HG03342 (cell line): ENCODE measurements around the gene FNIP1.
"Not testable (repeated sequence)": the region's sequence is repeated elsewhere in the genome, so short reads cannot be mapped to it uniquely, and the experiment has no call there.

Experiments
- ATAC-seq: cut with Tn5 transposase; IDR thresholded peaks from one replicate; pipeline ENCODE4 v1.9.1; 2021; ENCODE audit warnings: mild to moderate bottlenecking, moderate library complexity; ENCODE audit not compliant: unreplicated experiment

Gene FNIP1

GRCh38 chr5:131796793-131797693 is at the start of gene FNIP1:
Gene FNIP1, minus strand, starts transcription at chr5:131797017. Its CDS starts 96 bp downstream, at chr5:131796921.
- ATAC-seq, result peak; percentile 96

- no peak for ATAC-seq
Measured at GRCh38 chr5:131846536-131846935, 49.7 kb upstream of the FNIP1 start.

- ATAC-seq, result no peak
Measured at GRCh38 chr5:131845828-131846227, 49.0 kb upstream of the FNIP1 start.

- not testable (repeated sequence) for ATAC-seq
Measured at GRCh38 chr5:131842971-131843370, 46.2 kb upstream of the FNIP1 start.

- not testable (repeated sequence) for ATAC-seq
Measured at GRCh38 chr5:131832702-131833101, 35.9 kb upstream of the FNIP1 start.

GRCh38 chr5:131825404-131826013 is 28.7 kb upstream of the FNIP1 start:
- ATAC-seq, result peak; percentile 84

- ATAC-seq, result no peak
Measured at GRCh38 chr5:131824631-131825030, 27.8 kb upstream of the FNIP1 start.

- no peak for ATAC-seq
Measured at GRCh38 chr5:131821221-131821620, 24.4 kb upstream of the FNIP1 start.

GRCh38 chr5:131818001-131818724 is 21.3 kb upstream of the FNIP1 start:
- no peak for ATAC-seq

GRCh38 chr5:131814990-131815389 is 18.2 kb upstream of the FNIP1 start:
- ATAC-seq, result no peak

- ATAC-seq, result no peak
Measured at GRCh38 chr5:131812371-131813160, 15.7 kb upstream of the FNIP1 start.

GRCh38 chr5:131810510-131811249 is 13.9 kb upstream of the FNIP1 start:
- no peak for ATAC-seq

GRCh38 chr5:131795879-131796792 is 681 bp downstream of the FNIP1 start:
- peak; percentile 9 for ATAC-seq

- no peak for ATAC-seq
Measured at GRCh38 chr5:131795228-131795627, 1.6 kb downstream of the FNIP1 start.

GRCh38 chr5:131794586-131794985 is 2.2 kb downstream of the FNIP1 start:
- no peak for ATAC-seq

- no peak for ATAC-seq
Measured at GRCh38 chr5:131792896-131793295, 3.9 kb downstream of the FNIP1 start.

- ATAC-seq, result no peak
Measured at GRCh38 chr5:131791866-131792265, 5.0 kb downstream of the FNIP1 start.

- no peak for ATAC-seq
Measured at GRCh38 chr5:131790550-131790949, 6.3 kb downstream of the FNIP1 start.

GRCh38 chr5:131789765-131790164 is 7.1 kb downstream of the FNIP1 start:
- ATAC-seq, result no peak
